Measurements from ENCODE around the gene MAGI2. TPM values are rescaled to one million over a fixed set of nuclear protein-coding genes. Genes with fewer than 3 reads are reported as not detected.

Gene MAGI2
- total RNA-seq (2014; rRNA removed; shearing (Covaris generic); ENCODE audit: low replicate concordance), result 0.84 and 1.5 TPM in 2 replicates

DNA sequence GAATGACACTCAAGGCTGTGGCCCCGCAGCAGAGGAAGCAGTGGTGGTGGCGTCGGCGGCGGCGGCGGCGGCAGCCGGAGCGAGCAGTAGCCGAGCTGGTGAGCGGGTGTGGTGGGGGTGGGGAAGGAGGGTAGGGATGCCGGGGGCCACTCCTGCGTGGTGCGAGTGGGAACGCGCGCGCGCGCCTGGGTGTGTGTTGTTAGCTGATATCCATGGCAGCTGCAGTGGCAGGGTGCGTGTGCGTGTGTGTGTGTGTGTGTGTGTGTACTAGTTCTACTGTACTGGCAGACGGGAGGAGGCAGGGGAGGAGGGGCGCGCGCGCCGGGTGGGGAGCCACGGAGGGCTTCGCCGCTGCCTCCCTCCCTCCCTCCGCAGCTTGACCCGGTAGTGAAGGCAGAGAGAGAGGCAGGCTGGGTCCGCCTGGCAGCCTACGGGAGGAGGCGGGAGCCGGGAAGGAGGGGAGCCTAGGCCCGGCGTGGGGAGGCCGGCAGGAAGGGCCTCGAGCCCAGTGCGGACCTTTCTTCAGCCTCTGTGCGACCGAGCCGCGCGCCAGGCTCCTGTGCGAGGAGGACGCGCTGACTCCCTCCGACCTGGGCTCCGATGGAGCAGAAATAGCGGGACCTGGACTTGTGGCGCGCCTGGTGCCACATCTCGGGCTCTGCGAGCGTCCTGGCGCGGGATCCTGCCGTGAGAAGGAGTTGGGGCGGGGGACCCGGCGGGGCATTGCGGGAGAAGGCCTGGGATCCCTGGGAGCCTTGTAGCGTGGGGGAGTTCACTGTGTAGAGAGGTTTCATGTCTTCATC is at the start of gene MAGI2:
Gene MAGI2, minus strand, starts transcription at position 110 of the 803 bp plus-strand sequence. CDS start 347 bp downstream, outside the sequence.
- in situ Hi-C loops (cut with HindIII; ENCODE audit: low pct_unique_long_range_greater_than_20kb, low sequenced_read_pairs), result no loop called here
- DNase-seq (ENCODE audit: low read depth), result peak; percentile 80

DNA sequence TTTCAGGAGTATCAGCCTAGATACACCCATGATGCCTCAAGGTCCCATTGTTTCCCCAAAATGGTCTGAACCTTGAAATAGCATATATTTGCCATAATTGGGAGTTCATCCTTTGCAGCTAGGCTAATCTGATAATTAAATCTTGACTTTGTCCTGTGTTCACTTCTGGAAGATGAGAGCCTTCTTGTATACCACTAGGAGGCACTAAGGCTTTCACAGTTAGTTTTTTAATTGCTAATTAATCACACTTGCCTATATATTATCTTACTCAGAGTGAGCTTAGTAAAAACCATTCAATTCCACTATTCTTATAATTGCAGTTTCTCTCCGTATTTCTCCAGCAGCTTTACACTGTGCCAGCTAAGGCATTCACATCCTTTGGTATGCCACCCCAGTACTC is 48.7 kb upstream of the MAGI2 start:
- no peak for DNase-seq (ENCODE audit: low read depth)
- in situ Hi-C loops (cut with HindIII; ENCODE audit: low pct_unique_long_range_greater_than_20kb, low sequenced_read_pairs), result no loop called here

DNA sequence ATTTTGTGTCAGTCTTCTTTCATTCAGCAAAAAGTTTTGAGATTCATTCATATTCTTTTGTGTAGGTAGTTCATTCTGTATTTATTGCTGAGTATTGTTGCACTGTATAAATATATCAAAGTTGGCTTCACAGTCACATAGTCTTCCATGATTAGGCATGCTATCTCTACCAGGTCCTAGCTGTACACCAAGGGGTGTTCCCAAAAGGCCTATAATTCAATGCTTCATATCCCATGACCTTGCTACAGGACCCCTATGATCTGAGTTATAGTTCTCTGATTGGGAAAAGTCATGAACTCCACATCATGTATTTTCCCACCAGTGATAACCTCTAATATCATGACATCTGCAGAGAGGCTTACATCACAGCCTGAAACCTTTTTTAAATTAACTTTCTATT is 47.3 kb upstream of the MAGI2 start:
- no peak for DNase-seq (ENCODE audit: low read depth)
- in situ Hi-C loops (cut with HindIII; ENCODE audit: low pct_unique_long_range_greater_than_20kb, low sequenced_read_pairs), result no loop called here

DNA sequence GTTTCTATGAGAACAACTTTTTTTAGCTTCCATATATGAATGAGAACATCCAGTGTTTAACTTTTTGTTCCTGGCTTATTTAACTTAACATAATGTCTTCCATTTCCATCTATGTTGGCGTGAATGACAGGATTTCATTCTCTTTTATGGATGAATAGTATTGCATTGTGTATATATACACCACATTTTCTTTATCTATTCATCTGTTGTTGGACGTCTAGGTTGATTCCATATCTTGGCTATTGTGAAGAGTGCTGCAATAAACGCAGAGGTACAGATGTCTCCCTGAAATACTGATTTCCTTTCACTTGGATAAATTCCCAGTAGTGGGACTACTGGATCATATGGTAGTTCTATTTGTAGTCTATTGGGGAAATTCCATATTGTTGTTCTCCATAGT is 44.3 kb upstream of the MAGI2 start:
- DNase-seq (ENCODE audit: low read depth), result no peak
- in situ Hi-C loops (cut with HindIII; ENCODE audit: low pct_unique_long_range_greater_than_20kb, low sequenced_read_pairs), result no loop called here

DNA sequence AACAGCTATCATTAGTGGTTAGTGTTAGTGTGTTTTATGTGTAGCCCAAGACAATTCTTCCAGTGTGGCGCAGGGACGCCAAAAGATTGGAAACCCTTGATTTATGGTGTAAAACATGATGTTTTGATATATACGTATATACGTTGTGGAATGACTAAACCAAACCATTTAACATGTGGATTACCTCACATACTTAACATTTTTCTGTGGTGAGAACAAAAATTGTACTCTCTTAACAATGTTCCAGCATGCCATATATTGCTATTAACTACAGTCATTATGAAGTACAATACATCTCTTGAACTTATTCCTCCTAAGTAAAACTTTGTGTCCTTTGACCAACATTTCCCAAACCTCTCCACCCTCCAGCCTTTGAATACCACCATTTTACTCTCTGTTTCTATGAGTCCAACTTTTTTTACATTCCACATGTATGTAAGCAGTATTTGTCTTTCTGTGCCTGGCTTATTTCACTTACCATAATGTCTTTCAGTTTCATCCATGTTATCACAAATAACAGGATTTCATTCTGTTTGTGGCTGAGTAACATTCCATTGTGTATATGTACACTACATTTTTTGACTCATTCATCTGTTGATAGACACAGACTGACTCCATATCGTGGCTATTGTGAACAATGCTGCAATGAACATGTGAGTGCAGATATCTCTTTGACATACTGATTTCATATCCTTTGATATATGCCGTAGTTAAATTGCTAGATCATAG is 42.2 kb upstream of the MAGI2 start:
- no peak for DNase-seq (ENCODE audit: low read depth)
- in situ Hi-C loops (cut with HindIII; ENCODE audit: low pct_unique_long_range_greater_than_20kb, low sequenced_read_pairs), result no loop called here

DNA sequence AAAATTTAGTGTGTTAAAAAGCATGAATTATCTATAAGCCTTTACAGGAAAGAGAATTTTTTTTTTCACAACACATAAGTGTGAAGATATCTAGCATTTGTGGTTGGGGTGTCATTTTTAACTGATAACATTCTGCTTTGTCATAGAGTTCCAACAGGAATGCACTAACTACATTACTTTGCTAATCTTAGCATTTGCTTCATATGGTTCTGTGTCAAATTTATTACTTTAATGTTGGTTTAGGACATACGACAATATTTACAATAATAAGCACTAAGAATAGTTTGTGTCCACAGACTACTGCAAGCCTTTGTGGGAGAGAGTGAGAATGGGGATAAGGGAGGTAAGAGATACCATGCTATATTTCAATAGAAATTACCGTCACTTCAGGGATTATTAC is 40.6 kb upstream of the MAGI2 start:
- DNase-seq (ENCODE audit: low read depth), result no peak
- in situ Hi-C loops (cut with HindIII; ENCODE audit: low pct_unique_long_range_greater_than_20kb, low sequenced_read_pairs), result no loop called here

DNA sequence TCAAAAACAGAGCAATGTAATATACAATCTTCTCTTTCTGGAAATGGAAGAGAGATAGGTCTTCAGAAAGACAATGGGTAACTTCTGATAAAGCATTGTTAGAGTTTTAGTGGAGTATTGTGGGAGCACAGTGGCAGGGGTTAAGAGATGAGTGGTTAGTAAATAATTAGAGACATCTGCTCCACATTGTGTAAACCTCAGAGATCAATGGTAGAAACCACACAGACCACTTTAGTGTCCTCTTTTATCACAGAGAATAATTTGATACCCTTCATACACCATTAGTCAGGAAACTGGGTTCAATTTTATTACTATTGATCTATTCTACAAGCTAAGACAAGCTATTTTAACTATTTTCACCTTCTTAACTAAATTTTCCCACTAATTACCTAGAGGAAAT is 35.9 kb upstream of the MAGI2 start:
- no peak for DNase-seq (ENCODE audit: low read depth)
- in situ Hi-C loops (cut with HindIII; ENCODE audit: low pct_unique_long_range_greater_than_20kb, low sequenced_read_pairs), result no loop called here

DNA sequence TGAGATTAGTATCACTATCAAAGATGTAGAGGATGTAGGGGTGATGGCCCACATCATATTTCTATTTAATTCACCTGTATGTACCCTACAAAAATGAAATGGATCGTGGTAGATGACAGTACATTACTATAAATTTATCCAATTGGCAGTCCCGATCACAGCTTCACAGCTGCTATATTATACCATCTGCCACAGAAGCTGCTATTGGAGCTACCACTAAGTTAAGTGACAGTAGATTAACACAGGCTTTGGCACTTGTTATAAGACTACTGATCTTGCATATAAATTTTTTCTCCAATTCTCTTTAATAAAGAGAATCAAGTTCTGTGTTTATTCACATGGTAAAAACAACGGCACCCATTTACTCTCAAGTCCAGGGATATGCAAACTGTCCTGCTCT is 24.9 kb upstream of the MAGI2 start:
- no peak for DNase-seq (ENCODE audit: low read depth)
- in situ Hi-C loops (cut with HindIII; ENCODE audit: low pct_unique_long_range_greater_than_20kb, low sequenced_read_pairs), result no loop called here

DNA sequence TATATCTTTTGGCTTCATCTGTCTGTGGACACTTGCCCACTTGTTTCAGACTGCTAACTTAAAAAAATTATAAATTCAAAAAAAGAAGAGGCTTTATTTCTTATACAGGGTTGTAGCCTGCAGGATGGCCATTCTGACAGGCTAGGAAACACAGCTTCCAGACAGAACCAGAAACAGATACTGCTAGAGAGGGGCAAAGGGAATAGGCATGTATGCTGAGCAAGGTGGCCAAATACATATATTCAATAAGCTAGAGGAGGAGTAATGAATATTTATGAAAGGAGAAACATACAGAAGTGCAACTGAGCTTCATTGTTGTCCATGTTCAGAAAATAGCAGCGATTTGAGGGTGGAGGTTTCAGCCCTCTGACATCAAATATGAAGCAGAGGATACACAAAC is 22.0 kb upstream of the MAGI2 start:
- in situ Hi-C loops (cut with HindIII; ENCODE audit: low pct_unique_long_range_greater_than_20kb, low sequenced_read_pairs), result no loop called here
- no peak for DNase-seq (ENCODE audit: low read depth)

DNA sequence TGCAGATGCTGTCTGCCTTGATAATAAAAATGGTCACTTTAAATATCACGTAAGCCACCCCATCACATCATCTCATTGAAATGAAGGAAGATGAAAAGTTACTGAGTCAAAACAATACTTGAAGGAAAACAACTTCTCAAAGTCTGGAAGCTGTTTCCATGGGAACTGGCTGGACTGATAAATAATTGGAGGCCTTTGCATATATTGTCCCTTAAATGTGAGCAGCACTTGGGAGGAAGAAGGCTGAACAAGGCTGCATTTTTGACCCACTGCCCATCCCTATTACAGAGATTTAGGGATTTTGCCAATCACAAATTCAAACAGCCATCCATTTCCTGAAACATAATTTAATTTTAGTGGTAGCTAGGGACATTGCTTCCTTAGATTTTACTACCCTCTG is 18.2 kb upstream of the MAGI2 start:
- no peak for DNase-seq (ENCODE audit: low read depth)
- in situ Hi-C loops (cut with HindIII; ENCODE audit: low pct_unique_long_range_greater_than_20kb, low sequenced_read_pairs), result no loop called here

DNA sequence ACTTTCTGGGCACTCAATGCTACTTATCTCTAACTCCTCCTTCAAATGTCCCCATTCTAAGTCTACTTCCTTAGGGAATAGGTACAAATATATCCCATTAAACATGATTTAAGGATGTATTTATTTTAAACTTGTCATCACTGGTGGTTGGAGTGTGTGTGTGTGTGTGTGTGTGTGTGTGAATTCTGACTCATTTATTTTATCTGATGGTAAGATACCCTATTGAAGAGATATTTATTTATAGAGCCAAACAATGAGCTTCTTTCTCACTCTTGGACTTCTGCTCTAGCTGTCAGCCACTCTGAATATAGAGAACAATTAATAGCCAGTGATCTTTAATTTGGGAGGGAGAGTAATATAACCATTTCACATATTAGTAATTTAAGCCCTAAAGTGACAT is 17.8 kb upstream of the MAGI2 start:
- DNase-seq (ENCODE audit: low read depth), result no peak
- in situ Hi-C loops (cut with HindIII; ENCODE audit: low pct_unique_long_range_greater_than_20kb, low sequenced_read_pairs), result no loop called here

DNA sequence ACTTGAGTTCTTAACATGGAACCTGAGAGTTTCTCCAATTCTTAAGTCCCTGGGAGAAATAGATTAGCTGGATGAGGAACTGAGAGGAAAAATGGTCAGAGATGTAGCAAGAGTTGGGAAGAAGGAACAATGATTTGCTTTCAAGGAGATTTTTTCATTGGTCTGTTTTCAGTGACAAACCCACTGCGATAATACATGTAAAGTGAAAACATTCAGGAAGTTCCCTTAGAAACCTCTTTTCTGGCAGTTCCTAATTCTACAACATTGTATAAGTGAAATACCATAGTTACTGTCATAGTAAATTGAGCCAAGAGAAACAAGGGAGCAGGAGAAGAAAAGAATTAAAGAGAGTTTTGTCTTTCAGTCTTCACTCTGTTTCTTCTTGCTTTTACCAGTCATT is 12.1 kb upstream of the MAGI2 start:
- DNase-seq (ENCODE audit: low read depth), result no peak
- in situ Hi-C loops (cut with HindIII; ENCODE audit: low pct_unique_long_range_greater_than_20kb, low sequenced_read_pairs), result no loop called here

DNA sequence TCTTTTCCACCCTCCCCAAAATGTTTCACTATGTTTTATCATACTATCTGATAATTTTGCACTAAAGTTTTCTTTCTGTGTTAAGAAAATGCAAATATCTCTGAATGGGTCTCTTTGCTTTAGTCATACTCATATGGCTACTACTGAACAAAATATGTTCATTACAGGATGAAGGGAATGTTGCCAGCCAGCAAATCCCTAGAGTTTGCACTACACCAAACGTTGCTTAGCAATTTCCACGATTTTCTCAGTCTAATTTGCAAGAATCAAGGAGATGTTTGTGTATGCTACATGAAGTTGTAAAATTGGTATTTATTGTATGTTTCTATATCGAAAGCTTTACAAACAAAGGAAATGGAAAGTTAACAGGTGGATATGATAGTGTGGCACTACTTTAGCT is 10.6 kb upstream of the MAGI2 start:
- no peak for DNase-seq (ENCODE audit: low read depth)
- in situ Hi-C loops (cut with HindIII; ENCODE audit: low pct_unique_long_range_greater_than_20kb, low sequenced_read_pairs), result no loop called here

DNA sequence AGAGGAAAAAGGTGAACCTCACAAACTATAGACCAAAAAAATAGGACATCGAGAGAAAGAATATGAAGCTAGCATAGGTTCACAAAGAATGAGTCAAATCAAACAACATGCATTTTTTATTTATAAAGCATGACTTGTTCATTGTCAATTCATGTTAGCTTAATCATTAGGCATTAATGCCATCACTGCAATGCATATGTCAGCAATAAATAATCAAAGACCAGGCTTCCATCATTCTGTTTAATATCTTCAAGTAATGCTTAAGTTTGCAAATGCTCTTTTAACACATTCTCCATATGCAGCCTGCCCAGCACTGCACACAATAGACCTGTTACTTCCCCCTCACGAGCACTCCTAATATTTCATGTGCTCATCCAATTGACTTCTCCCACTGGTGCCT is 8.9 kb upstream of the MAGI2 start:
- DNase-seq (ENCODE audit: low read depth), result no peak
- in situ Hi-C loops (cut with HindIII; ENCODE audit: low pct_unique_long_range_greater_than_20kb, low sequenced_read_pairs), result no loop called here

DNA sequence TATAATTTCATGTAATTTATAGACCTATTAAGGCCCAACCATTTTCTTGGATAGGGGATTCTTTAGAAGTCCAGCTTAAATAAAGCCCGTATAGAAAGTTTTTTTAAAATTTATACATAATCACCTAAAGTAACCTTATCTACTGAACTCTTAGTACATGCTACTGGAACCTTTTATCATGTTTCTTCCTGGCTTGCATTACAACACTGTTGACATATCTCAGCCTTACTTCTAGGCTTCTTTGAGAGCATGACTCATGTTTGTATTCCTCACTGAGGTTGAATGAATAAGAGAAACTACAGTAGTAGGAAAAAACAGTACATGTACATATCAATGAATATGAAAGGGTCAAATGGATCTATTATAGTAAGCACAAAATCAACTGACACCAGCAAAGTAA is 8.2 kb upstream of the MAGI2 start:
- in situ Hi-C loops (cut with HindIII; ENCODE audit: low pct_unique_long_range_greater_than_20kb, low sequenced_read_pairs), result no loop called here
- peak; percentile 24 for DNase-seq (ENCODE audit: low read depth)

DNA sequence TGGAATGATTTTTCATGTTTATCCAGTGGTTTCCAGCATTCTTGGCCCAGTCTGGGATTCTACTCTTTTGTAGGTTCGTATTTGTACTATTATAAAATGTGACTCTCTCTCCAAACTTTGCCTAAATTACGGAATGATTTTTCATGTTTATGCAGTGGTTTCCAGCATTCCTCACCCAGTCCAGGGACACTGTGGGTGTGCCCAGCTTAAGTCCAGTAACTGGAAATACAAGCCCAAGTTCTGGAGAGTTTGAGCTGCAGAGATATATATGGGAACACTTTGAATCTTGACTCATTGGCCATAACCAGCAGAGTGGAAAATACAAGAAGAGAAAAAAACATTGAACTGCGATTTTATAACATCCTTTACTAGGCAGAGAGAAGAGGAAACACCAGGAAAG is 5.9 kb upstream of the MAGI2 start:
- no peak for DNase-seq (ENCODE audit: low read depth)
- in situ Hi-C loops (cut with HindIII; ENCODE audit: low pct_unique_long_range_greater_than_20kb, low sequenced_read_pairs), result no loop called here

DNA sequence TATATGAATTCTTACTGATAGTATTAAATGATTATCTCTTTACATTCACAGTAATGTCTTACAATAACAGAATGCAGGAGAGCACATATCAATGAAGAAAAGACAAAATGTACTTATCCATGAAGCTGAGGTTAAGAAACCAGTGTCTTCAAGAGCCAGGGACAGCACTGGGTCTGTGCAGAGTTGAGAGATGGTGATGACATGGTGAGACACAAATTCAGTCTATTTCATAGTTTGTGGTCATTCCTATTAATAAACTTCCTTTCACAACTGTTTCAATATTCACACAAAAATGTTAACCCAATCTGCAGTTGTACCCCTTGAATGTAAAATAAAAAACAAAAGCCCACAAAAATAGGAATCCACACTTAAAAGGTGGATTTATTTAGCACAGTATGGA is 5.3 kb upstream of the MAGI2 start:
- DNase-seq (ENCODE audit: low read depth), result no peak
- in situ Hi-C loops (cut with HindIII; ENCODE audit: low pct_unique_long_range_greater_than_20kb, low sequenced_read_pairs), result no loop called here

DNA sequence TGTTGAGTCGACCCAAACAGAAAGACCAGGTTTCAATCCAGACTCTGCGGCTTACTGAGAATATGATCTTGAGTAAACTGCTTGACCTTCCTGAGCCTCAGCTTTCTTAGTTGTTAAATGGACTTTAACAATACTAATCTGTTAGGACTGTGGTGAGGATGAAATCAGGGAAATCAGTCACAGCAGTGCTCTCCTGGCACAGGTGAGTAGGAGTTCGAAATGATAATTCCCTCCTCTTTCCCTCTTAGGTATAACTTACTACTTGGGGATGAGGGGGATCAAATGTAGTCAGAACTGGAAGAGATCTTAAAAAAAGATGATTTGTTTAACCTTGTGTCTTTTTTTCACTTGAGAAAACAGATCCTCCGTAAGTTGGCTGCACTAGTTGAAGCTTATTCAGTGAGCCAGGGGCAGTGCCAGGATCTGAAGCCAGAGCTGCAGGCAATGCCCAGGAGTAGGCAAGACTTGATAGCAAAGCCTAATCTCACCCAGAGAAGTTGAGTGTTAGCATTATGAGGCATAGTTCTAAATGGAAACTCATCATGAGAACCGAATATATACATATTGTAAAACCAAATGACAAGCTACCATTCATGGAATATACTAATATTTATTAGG is 1.8 kb upstream of the MAGI2 start:
- DNase-seq (ENCODE audit: low read depth), result no peak
- in situ Hi-C loops (cut with HindIII; ENCODE audit: low pct_unique_long_range_greater_than_20kb, low sequenced_read_pairs), result no loop called here

DNA sequence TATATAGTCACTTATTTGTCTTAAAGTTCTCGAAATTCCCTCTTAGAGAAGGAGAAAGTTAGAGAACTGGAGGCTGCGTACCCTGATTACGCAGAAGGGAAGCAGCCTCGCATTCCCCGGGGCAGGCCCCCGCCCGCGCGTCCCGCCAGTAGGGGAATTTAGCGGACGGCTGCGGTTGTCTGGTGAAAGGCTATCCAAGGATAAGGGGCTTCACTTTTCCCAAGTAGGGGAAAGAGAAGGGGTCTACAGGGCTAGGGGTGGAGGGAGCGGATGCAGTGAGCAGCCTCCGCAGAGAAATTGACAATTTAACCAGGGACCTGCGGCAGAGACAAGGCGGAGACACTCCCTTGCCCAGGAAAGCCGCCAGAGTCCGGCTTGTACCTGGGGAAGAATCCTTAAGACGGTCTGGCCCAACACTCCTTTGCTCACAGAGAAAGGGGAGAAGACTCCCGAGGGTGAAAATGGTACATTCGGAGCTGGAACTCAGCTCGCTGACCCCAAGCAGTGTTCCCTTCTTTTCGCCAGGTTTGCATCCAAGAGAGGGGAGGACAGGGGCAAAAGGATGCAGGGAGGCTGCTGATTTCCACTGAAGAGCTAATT is 994 bp upstream of the MAGI2 start:
- in situ Hi-C loops (cut with HindIII; ENCODE audit: low pct_unique_long_range_greater_than_20kb, low sequenced_read_pairs), result no loop called here
- DNase-seq (ENCODE audit: low read depth), result no peak
